NCI-H1930 (cell line): Measurements from ENCODE around the gene PDE4D.
"Not testable (repeated sequence)": the region's sequence is repeated elsewhere in the genome, so short reads cannot be mapped to it uniquely, and the experiment has no call there.

Experiments used
- DNase-seq, 2 experiments: peaks; one replicate each; lab custom pipeline; 2025; lab: John Stamatoyannopoulos, UW

The PDE4D gene

DNA sequence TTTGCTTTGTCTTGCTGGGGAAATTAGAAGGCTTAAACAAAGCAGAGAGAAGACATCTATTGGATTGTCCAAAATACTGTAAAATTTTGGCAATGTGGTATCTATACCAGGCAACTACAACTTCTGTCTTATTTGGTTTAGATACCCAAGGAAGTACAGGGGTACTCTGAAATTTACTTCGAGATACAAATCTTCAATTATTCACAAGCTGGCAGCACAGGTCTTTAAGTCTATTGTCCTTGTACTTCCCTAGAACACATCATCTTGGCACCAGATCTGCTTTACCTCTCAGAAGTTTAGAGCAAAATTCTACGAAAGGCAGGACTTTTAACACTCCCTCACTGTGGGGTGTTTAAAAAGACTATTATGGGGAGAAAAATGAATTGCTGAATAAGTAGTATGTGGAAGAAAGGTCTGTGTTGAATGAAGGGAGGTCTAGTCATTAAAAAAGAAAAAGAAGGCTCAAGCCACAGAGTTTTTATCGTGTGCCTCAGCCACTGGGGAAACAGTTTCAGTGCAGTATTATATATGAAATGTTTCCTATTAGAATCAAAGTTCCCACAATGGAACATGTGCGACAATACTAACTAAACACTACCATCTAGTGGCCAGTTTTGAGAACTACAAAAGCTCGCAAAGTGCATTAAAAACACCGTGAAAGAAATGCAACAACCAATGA, 93.7 kb downstream of the PDE4D start:
- DNase-seq: peak; percentile 11 to 24

DNA sequence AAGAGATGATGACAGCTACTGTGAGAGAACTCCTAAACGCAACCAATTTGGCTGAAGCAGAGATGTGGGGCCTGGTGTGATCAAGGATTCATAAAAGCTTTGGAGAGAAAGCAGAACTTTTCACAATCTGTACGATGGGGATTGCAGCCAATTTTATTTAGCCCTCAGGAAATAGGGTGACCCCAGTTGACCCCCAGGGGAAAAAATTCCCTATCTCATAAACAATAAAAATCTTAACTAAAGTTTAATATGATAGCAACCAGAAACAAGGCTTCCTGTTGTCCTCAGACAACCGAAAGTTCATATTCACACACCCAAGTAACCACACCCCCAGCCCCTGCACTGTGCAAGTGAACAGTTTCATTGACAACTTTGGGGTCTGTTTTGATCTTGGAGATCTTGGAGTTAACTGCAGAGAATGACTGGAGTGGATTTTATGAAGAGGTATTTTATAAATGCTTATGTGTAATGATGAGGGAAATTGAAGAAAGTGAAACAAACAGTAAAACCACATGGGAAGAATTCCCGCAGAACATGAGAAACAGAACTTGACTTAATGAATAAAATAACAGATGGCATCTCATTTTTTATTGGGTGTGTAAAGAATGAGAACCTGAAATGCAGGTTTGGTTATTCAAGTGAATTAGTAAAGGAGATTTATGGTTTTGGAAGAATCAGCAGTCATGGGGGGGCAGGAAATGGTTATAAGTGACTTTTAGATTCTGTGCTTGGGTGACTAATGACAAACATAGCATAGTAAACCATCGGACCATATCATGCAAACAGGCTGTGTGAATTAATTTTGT, 94.5 kb downstream of the PDE4D start:
- DNase-seq: no peak

GRCh38 chr5:59795141-59795540, 98.4 kb downstream of the PDE4D start:
- no peak for DNase-seq

DNA sequence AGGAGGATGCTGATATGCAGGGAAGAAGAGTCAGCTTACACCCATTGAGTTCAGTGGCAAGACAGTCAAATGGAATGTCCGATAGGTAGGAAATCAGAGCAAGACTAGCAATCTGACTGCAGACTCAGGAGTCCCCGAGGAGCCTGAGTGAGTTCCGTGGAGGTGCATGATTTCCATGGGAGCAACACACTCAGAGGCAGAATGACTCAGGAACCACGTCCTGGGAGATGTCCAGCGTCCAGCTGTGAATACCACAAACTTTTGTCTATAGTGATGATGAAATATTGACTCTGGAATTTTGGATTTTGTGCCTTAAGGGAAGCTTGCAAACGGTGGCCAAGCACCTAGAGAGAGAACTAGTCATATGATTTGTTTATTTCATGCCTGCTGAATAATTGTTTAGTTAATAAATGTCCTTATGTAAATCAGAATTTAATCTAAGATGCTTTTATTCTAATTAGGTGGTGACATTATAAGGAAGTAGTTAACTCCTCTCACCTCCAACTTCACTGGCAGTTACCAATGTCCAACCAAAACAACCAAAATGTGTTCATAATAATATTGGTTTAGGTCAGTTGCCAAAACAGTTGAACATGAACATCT, 100.4 kb downstream of the PDE4D start:
- DNase-seq: no peak

DNA sequence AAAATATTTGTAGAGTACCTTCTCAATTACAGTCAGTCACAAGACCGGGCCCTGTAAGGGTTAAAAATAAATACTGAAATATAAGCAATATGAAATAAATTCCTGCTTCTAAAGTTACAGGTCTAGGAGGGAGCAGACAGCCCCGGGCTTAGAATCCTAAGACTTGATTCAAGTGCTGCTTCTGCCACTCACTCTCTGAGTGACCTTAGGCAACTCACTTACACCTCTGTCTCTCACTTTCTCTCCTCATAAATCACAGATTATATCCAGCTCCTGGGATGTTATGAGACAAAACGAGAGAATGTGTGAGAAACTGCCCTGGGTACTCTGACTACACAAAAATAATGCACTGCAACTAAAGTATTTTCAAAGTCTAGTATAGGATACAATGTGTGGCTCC, 101.9 kb downstream of the PDE4D start:
- DNase-seq: no peak

DNA sequence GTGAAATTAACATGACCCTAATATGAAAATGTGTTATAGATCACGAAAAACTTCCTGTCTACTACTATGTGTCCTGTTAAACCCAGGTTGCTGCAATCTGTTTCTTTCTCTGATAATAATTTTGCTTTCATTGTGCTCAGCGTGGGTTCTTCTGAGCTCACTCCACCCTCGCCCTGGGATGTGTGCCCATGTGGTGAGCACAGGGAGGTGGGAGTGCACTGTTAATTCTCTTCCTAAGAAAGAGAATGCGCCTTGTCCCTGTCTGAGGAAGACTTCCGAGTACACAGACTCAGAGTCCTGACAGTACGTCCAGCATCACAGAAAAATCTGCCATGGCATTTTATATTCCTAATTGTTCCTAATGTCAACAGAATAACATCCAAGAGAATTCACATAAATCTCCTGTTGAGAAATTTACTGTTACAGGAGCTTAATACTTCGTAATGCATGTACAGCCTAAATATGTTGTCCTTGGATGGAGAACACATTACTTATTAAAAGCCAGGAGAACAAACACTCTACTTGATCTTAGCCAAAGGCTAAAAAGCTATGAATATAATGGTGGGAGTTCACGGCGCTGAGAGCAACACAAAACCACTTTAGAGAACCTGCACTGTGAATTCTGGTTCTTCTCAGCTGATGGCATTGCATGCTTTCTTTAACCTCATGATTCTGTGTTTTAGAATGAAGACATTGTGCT, 102.6 kb downstream of the PDE4D start:
- DNase-seq: no peak

- no peak for DNase-seq
Observed at GRCh38 chr5:59790376-59790775, 103.2 kb downstream of the PDE4D start.

DNA sequence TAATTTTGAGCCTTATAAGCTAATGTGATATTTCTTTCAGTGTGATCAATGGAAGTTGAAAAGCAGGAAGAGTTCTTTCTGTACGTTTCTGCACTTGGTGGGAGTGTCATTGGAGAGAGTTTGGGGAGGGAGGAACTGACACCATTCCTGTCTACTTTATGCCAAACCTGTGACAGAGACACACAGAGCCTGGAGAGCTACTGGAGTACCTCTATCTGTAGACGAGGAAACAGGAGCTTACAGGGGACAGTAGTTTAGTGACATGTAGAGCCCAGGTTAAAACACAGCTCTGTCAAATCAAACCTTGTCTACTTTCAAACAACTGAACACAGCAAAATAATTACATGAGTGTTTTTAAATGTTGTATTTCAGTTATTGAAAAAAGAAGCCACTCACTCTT, 103.6 kb downstream of the PDE4D start:
- no peak for DNase-seq

GRCh38 chr5:59789197-59789596, 104.3 kb downstream of the PDE4D start:
- DNase-seq: no peak

- DNase-seq: no peak
Observed at GRCh38 chr5:59786334-59786805, 107.2 kb downstream of the PDE4D start.

DNA sequence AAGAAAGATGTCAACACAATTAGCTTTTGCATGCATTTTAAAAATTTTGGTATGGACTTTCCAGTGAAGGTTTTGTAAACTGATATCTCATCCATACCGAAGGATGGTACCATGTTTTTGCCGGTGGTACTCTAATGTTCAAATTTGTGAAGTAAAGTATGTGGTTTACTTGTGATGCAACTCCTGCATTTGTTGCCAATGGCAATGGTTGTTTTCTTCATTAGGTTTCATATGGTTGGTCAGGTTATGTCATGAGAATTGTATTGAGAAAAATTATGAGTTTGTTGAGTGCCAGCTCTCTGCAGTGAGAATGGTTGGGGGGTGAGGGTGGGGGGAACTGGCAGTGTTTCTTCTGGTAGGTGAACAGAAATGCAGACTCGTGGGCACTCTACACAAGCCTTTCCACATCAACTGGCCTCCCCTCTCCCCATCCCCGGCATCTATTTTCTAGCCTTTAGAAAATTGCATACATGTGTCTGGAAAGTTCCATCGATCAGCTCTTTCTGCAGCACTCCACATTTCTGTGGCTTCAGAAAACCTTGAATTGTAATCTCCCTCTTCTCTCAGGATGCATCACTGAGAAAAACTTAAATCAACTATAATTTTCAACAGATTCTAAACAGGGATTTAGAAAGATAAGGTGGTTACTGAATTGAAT, 107.7 kb downstream of the PDE4D start:
- DNase-seq: no peak

DNA sequence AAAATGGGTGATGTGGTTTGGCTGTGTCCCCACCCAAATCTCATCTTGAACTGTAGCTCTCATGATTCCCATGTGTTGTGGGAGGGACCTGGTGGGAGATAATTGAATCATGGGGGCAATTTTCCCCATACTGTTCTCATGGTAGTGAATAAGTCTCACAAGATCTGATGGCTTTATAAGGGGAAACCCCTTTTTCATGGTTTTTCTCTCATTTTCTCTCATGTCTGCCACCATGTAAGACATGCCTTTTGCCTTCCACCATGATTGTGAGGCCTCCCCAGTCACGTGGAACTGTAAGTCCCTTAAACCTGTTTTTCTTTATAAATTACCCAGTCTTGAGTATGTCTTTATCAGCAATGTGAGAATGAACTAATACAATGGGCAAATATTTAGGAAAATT, 108.8 kb downstream of the PDE4D start:
- not testable (repeated sequence) for DNase-seq

DNA sequence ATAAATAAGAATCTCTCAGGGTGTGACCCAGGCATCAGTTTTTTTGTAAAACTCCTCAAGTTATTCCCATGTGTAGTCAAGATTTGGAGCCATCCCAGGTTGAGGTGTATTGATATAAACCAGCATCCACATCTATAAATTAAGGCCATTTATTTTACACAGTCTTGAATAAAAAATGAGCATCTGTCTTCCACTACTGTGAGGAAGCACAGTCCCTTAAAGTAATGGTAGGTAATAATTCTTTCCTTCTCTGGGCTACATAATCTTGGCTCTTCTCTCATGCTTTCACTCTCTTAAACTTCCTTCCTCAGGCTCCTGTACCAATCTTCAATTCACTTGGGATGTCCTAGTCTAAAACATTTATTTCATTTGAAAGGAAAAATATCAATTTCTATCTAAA, 110.3 kb downstream of the PDE4D start:
- DNase-seq: no peak

- DNase-seq: no peak
Observed at GRCh38 chr5:59782856-59783255, 110.7 kb downstream of the PDE4D start.

DNA sequence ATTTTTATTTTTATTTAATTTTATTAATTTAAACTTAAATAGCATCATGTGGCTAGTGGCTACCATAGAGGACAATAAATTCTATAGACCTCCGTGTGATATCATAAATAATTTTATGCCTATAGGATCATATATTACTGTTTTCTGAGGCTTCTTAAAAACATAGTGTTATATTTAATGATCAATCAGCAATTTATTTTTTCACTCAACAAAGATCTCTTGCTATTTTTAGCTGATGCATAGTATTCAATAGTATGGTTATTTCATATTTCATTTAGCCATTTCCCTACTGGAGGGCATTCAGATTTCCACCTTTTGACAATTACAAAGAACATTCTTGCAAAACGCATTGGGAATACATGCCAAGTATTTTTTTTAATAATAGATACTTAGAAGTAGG, 114.1 kb downstream of the PDE4D start:
- DNase-seq: no peak

DNA sequence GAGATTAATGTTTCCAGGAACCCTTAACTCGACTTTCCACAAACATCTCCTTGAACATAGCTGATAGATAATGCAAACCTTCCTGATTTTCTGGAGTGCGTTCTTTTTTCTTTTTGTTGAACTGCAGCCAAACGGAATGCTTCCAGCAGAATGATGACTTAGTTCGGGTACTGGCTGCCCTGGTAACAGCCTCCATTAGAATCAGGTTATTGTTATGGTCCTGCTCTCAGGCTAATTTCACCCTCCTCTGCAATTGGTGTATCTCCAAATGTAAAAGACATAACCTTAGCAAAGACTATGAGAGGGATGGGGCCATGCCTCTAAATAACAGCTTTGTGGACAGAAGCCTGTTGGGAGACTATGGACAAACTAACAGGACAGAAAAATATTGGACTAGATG, 116.5 kb downstream of the PDE4D start:
- peak in 1 of 2 experiments; percentile 16 for DNase-seq

- no peak for DNase-seq
Observed at GRCh38 chr5:59773294-59773693, 120.2 kb downstream of the PDE4D start.

DNA sequence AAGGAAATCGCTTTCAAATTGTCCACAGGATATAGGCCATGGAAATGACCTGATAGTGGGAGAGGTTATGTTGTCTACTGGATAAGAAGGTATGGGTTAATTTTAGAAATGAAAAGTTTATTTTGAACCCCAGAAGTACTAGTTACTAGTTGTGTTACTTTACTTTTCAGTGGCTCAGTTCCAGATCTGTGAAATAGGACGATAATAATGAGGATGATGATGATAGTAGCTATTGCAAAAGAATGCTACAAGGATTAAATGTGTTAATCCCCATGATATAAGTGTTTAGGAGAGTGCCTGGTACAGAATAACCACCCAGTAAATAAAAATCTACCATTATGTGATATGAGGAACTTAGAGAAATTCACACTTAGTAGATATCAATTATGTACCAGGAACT, 120.8 kb downstream of the PDE4D start:
- DNase-seq: no peak

DNA sequence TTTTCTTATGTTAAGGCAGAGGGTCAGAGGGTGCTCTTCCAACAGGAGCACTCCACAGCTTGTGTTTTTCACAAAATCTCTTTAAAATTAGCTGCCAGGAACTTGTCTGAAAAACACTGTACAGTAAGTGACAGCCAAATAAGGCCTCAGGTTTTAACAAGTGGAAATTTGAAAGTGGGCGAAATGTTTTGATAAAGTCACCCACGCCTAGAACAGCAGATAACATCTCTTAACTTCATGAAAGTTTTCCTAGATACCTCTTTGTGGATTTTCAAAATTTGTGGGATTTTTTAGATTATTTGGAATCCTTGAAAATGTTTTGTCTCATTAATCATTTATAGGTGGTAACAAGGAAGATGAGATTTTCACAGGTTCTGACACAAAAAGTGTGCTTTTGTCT, 121.3 kb downstream of the PDE4D start:
- no peak for DNase-seq

- no peak for DNase-seq
Observed at GRCh38 chr5:59770953-59771352, 122.6 kb downstream of the PDE4D start.

GRCh38 chr5:59769832-59770231, 123.7 kb downstream of the PDE4D start:
- DNase-seq: no peak

DNA sequence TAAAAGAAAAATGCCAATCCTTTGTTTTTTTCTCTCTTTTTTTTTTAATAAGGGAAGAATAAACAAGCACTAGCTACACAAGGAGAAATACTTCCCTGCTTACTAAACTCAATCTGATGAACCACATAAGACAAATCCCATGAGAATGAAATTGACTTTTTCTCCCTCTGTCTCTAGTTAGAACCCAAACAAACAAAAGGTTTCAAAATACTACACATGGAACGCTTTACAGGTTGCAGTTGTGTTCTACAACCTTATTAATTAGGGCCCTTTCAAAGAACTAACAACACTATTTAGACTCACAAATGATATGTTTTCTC, 124.5 kb downstream of the PDE4D start:
- no peak for DNase-seq
